ENCODE data around the gene TIMM10B. TPM values are rescaled to one million over a fixed set of nuclear protein-coding genes. Genes with fewer than 3 reads are reported as not detected.

TIMM10B gene
- total and polyA plus RNA-seq, 4 donors = 16.1 to 31.9 (median 16.7) TPM

DNA sequence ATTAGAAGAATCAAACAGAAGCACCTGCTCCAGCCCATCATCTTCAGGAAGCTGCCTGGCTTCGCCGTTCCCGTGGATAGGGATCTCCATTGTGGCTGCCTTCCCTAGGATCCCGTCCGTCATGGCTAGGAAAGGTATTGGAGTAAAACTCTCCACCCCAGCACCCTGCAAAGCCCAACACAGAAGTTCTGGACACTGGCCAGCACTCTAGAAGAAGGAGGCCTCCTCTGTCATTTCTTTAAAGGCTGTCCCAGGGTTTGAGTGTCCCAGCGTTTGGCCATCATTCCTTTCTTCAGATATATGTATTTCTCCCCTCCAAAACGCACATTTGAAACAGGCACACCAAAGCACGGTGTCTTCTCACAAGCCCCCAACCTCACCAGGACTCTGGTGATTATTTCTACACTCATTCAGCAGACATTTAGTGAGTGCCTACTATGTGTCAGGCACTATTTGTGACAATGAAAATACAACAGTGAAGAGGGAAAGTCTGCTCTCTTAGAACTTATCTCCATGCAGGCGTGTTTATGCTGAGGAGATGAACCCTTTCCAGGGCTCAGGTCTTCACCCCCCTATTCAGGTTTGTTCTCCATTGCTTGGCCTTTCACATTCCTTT, 894 bp upstream of the TIMM10B start:
- no peak for DNase-seq (ENCODE audit: low spot score)
- peaks cover 6 to 48% (median 26%) of the 10 kb centered on the region in 4 donors for H3K36me3 ChIP-seq (ENCODE audit: control insufficient read depth in 4 of 4, insufficient read depth in 3 of 4, low read depth in 1 of 4, low read length in 3 of 4)
- no peaks in the 10 kb centered on the region for H3K9me3 ChIP-seq (ENCODE audit: control insufficient read depth in 4 of 4, low read length in 3 of 4)
- no peaks in the 10 kb centered on the region for H3K27me3 ChIP-seq (ENCODE audit: control insufficient read depth in 4 of 4, insufficient read depth in 4 of 4, low read length in 3 of 4)
- peak overlapping the region; percentile 71 to 100 (median 80) for H3K4me3 ChIP-seq (ENCODE audit: low read depth in 1 of 3, low read length in 3 of 3)
- H3K4me1 ChIP-seq (ENCODE audit: control insufficient read depth in 4 of 4, insufficient read depth in 4 of 4, low read length in 3 of 4) = peaks cover 6 to 38% (median 26%) of the 10 kb centered on the region in 4 donors
- WGBS = 66% methylated on average over 9 of the region's 9 CpGs
- H3K27ac ChIP-seq (ENCODE audit: low read depth in 1 of 2, low read length in 2 of 2) = peak overlapping the region; percentile 90 to 91
- H3K9ac ChIP-seq (ENCODE audit: low read depth in 1 of 2, low read length in 2 of 2) = peak overlapping the region; percentile 94 to 96
- TF ChIP-seq, protein P1, sequence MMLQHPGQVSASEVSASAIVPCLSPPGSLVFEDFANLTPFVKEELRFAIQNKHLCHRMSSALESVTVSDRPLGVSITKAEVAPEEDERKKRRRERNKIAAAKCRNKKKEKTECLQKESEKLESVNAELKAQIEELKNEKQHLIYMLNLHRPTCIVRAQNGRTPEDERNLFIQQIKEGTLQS (IDR thresholded peaks at IDR 0.05) = no peak
- TF ChIP-seq, protein P2, sequence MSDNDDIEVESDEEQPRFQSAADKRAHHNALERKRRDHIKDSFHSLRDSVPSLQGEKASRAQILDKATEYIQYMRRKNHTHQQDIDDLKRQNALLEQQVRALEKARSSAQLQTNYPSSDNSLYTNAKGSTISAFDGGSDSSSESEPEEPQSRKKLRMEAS (IDR thresholded peaks at IDR 0.05) = no peak
- TF ChIP-seq HNF4A (conservative IDR thresholded peaks at IDR 0.05) (no peak), FOXA2 (IDR thresholded peaks at IDR 0.05) (no peak), EGR1 (IDR thresholded peaks at IDR 0.05; ENCODE audit: low read depth in 2 of 2) (no peak), NR2F2 (IDR thresholded peaks at IDR 0.05) (no peak), RAD21 (IDR thresholded peaks at IDR 0.05) (no peak), YY1 (IDR thresholded peaks at IDR 0.05) (no peak), JUND (IDR thresholded peaks at IDR 0.05) (no peak), GABPA (IDR thresholded peaks at IDR 0.05 in 1 of 2, conservative IDR thresholded peaks at IDR 0.05 in 1 of 2) (no peak), TAF1 (conservative IDR thresholded peaks at IDR 0.05) (no peak), FOXA1 (IDR thresholded peaks at IDR 0.05) (no peak), SP1 (IDR thresholded peaks at IDR 0.05) (no peak), HNF4G (IDR thresholded peaks at IDR 0.05) (no peak)
- TF ChIP-seq, protein P3, sequence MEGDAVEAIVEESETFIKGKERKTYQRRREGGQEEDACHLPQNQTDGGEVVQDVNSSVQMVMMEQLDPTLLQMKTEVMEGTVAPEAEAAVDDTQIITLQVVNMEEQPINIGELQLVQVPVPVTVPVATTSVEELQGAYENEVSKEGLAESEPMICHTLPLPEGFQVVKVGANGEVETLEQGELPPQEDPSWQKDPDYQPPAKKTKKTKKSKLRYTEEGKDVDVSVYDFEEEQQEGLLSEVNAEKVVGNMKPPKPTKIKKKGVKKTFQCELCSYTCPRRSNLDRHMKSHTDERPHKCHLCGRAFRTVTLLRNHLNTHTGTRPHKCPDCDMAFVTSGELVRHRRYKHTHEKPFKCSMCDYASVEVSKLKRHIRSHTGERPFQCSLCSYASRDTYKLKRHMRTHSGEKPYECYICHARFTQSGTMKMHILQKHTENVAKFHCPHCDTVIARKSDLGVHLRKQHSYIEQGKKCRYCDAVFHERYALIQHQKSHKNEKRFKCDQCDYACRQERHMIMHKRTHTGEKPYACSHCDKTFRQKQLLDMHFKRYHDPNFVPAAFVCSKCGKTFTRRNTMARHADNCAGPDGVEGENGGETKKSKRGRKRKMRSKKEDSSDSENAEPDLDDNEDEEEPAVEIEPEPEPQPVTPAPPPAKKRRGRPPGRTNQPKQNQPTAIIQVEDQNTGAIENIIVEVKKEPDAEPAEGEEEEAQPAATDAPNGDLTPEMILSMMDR (IDR thresholded peaks at IDR 0.05; ENCODE audit: low read depth, low read length, missing input control) = no peak
- TF ChIP-seq, protein P4, sequence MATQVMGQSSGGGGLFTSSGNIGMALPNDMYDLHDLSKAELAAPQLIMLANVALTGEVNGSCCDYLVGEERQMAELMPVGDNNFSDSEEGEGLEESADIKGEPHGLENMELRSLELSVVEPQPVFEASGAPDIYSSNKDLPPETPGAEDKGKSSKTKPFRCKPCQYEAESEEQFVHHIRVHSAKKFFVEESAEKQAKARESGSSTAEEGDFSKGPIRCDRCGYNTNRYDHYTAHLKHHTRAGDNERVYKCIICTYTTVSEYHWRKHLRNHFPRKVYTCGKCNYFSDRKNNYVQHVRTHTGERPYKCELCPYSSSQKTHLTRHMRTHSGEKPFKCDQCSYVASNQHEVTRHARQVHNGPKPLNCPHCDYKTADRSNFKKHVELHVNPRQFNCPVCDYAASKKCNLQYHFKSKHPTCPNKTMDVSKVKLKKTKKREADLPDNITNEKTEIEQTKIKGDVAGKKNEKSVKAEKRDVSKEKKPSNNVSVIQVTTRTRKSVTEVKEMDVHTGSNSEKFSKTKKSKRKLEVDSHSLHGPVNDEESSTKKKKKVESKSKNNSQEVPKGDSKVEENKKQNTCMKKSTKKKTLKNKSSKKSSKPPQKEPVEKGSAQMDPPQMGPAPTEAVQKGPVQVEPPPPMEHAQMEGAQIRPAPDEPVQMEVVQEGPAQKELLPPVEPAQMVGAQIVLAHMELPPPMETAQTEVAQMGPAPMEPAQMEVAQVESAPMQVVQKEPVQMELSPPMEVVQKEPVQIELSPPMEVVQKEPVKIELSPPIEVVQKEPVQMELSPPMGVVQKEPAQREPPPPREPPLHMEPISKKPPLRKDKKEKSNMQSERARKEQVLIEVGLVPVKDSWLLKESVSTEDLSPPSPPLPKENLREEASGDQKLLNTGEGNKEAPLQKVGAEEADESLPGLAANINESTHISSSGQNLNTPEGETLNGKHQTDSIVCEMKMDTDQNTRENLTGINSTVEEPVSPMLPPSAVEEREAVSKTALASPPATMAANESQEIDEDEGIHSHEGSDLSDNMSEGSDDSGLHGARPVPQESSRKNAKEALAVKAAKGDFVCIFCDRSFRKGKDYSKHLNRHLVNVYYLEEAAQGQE (IDR thresholded peaks at IDR 0.05) = no peak
- TF ChIP-seq, protein P5, sequence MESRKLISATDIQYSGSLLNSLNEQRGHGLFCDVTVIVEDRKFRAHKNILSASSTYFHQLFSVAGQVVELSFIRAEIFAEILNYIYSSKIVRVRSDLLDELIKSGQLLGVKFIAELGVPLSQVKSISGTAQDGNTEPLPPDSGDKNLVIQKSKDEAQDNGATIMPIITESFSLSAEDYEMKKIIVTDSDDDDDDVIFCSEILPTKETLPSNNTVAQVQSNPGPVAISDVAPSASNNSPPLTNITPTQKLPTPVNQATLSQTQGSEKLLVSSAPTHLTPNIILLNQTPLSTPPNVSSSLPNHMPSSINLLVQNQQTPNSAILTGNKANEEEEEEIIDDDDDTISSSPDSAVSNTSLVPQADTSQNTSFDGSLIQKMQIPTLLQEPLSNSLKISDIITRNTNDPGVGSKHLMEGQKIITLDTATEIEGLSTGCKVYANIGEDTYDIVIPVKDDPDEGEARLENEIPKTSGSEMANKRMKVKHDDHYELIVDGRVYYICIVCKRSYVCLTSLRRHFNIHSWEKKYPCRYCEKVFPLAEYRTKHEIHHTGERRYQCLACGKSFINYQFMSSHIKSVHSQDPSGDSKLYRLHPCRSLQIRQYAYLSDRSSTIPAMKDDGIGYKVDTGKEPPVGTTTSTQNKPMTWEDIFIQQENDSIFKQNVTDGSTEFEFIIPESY (IDR thresholded peaks at IDR 0.05) = no peak

Measured in liver (tissue), 9 donors.